DMS 273 (cell line): ENCODE results near the gene TRAF2.

Experiments used
- DNase-seq: peaks from one replicate; lab custom pipeline; 2025; ENCODE audit not compliant: unreplicated experiment; lab: John Stamatoyannopoulos, UW

TRAF2 gene

DNA sequence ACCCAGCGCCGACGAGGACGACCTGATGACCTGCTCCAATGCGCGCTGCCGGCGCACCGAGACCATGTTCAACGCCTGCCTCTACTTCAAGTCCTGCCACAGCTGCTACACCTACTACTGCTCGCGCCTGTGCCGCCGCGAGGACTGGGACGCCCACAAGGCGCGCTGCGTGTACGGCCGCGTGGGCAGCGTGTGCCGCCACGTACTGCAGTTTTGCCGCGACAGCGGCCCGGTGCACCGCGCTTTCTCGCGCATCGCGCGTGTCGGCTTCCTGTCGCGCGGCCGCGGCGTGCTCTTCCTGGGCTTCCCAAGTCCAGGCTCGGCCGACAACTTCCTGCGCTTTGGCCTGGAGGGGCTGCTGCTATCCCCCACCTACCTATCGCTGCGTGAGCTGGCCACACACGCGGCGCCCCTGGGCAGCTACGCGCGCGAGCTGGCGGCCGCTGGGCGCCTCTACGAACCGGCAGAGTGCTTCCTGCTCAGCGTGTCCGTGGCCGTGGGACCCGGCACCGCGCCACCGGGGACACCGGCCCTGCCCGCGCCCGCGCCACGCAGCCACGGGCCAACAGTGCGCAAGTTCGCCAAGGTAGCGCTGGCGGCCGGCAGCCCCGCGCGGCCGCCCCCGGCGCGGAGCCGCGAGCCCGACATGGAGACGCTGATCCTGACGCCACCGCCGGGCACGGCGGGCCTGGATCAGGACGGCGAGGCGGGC is 39.8 kb upstream of the TRAF2 start:
- DNase-seq: no peak

DNA sequence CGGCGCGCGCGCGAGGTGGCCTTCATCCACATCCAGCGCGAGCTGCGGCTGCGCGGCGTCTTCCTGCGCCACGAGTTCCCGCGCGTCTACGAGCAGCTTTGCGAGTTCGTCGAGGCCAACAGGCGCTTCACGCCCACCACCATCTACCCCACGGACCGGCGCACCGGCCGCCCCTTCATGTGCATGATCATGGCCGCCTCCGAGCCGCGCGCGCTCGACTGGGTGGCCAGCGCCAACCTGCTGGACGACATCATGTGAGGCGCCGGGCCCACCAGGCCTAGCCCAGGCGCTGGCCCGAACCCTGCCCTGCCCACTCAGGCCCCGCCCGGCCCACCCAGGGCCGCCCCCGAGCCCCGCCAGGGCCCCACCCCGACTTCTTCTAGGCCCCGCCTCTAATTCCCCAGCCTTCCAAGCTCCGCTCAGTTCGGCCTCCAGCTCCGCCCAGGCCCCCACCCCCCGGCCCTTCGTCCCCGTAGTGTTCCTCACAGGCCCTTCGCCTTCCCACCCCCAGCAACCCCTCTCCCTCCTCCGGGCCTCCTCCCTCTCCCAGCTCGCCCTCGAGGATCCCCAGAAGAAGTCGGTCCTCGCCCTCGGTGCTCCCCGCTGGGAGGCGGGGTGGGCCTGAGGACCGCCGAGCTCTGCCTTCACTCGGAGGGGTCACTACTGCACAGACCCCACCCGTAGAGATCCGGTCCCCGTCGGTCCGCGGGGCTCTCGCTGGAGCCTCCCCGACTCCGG is 39.1 kb upstream of the TRAF2 start:
- no peak for DNase-seq

- DNase-seq: peak; percentile 85
Measured at GRCh38 chr9:136847826-136848392, 38.4 kb upstream of the TRAF2 start.

GRCh38 chr9:136848393-136849037 is 37.8 kb upstream of the TRAF2 start:
- peak; percentile 80 for DNase-seq

GRCh38 chr9:136849038-136849959 is 37.0 kb upstream of the TRAF2 start, which contains the start of gene PHPT1:
TSS of gene PHPT1 (plus strand) at chr9:136849409. CDS start at chr9:136849431, 22 bp downstream.
- DNase-seq: peak; percentile 99

DNA sequence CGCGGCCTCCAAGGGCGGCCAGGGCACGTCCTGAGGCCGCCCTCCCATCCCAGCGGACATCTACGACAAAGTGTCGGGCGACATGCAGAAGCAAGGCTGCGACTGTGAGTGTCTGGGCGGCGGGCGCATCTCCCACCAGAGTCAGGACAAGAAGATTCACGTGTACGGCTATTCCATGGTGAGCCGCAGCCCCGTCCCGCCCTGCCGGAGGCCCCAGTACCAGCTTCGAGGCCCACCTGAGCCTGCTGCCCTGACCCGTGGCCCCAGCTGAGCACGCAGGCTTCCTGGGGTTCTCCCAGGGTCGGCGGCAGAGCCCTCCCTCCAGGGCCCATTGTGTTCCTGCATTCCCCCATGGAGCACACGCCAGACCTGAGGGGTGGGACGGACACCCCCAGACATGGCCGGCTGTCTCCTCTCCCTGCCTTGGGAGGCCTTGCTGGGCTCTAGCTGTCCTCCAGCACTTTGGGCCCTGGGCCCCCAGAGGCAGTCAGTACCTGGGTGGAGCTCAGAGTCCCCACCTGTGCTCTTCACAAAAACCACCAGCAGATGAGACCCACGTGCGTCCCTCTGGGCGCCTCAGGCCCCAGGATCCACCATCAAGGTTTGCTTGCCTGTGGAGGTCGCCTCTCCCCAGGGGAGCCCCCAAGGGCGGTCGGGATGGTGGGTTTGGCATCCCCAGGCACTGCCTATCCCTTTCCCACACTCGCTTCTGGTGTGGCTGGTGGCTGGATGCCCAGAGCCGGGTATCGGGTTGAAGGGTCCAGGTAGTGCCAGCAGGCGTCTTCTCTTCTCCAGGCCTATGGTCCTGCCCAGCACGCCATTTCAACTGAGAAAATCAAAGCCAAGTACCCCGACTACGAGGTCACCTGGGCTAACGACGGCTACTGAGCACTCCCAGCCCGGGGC is 36.1 kb upstream of the TRAF2 start:
- DNase-seq: no peak

DNA sequence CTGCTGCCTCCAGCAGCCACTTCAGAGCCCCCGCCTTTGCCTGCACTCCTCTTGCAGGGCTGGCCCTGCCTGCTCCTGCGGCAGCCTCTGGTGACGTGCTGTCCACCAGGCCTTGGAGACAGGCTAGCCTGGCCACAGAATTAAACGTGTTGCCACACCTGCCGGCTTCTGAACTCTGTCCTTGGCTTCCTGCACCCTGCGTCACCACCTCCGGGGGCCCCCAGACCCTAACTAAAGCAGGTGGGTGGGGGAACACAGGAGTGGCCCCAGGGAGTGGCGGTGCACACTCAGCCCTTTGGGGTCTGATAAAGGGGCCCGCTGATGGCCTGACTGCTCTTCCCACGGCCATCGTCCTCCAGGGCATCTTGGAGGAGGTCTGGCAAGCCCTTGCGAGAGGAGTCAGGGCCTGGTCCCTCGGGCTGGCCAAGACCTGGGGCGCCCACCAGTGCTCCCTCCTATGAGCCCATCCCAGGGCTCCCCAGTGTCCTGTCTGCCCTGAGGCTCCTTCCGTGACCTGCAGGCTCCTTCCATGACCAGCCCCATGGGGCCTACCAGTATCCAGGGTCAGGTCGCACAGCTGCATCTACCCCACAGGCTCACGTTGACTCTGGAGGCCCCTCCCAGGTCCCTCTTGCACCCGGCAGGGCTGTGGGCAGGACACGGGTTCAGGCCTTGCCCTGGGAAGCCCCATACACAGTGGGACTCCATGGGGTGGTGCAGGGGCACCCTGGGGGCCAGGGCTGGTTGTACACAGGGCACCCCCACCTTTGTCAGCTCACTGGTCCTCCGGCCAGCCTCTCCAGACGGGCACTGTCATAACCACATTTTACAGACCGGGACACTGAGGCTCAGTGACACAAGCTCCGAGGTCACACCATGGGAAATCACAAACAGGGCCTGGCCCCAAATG is 35.2 kb upstream of the TRAF2 start:
- no peak for DNase-seq

DNA sequence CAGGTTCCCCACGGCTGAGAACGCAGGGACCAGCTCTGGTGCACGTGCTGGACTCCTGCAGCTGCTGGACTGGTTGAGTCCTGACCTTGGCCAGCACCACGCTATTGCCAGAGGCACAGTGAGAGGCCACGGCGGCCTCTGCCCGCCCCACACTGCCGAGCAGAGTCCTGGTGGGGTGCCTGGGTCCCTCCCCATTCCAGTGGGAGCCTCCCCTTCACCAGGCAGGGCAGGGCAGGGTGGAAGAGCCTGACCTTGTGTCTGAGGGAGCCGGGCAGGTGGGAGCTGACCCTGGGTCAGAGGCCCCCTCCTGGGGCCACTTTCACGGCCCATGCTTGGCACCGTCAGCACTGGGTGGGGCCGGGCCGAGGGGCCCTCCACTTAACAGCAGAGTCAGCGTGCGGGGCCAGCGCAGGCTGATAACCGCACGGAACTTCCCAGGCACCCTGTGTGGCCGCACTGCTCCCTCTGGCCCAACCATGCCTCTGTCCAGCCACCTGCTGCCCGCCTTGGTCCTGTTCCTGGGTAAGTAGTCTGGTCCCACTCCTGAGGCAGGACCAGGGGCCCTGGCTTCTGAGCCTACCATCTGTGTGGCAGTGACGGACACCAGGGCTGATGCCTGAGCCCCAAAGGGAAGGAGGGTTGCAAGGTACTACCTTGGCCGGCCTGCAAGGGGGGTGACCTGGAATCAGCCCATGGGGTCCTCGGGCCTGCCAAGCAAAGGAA is 34.2 kb upstream of the TRAF2 start, which contains the start of gene MAMDC4:
TSS of gene MAMDC4 (plus strand) at position 406 of the 723 bp plus-strand sequence. CDS start at position 477, 71 bp downstream.
- no peak for DNase-seq

GRCh38 chr9:136852664-136853595 is 33.4 kb upstream of the TRAF2 start:
- no peak for DNase-seq

DNA sequence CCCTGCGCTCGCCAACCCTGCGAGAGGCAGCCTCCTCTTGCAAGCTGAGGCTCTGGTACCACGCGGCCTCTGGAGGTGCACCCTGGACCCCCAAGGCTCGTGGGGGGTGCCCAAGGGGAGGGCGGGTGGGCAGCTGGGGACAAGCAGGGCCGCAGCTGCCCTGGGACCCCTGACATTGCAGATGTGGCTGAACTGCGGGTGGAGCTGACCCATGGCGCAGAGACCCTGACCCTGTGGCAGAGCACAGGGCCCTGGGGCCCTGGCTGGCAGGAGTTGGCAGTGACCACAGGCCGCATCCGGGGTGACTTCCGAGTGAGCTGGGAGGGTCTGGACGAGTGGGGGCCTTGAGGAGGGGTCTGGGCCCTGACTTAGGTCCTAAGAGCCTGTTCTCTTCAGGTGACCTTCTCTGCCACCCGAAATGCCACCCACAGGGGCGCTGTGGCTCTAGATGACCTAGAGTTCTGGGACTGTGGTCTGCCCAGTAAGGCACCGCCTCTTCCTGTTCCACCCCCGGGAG is 32.7 kb upstream of the TRAF2 start:
- DNase-seq: no peak

GRCh38 chr9:136854113-136854841 is 32.0 kb upstream of the TRAF2 start:
- no peak for DNase-seq

DNA sequence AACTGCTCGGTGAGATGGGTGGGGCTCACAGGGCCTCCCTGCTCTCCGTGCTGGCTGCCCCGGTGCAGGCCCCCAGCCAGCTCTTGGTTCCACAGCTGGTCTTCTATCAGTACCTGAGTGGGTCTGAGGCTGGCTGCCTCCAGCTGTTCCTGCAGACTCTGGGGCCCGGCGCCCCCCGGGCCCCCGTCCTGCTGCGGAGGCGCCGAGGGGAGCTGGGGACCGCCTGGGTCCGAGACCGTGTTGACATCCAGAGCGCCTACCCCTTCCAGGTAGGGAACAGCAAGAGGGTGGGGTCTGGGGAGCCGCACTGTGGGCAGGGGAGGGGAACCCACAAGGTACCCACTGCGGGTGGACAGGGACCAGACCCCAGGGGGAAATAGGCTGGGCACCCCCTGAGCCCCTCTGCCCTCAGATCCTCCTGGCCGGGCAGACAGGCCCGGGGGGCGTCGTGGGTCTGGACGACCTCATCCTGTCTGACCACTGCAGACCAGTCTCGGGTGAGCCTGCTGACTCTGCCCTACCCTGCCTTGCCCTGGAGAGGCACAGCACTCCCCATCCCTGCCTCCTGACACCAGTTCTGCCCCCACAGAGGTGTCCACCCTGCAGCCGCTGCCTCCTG is 31.4 kb upstream of the TRAF2 start:
- no peak for DNase-seq

GRCh38 chr9:136855461-136856078 is 30.7 kb upstream of the TRAF2 start:
- DNase-seq: no peak

DNA sequence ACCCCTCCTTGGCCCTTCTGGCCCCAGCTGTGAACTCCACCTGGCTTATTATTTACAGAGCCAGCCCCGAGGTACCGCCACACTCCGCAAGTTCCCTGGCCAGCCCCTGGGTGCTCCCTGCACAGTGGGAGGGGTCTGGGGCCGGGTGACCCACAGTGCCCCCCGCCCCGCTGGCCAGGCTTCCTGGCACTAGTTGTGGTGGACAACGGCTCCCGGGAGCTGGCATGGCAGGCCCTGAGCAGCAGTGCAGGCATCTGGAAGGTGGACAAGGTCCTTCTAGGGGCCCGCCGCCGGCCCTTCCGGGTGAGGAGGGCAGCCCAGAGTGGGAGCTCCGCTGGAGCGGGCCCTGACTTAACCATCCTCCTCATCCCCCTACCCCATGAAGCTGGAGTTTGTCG is 30.2 kb upstream of the TRAF2 start:
- peak; percentile 50 for DNase-seq
